PC-9 (cell line): ENCODE results near the gene SMAD1. TPM values are rescaled to one million over a fixed set of nuclear protein-coding genes. Genes with fewer than 3 reads are reported as not detected.

Experiments used
- BruUV-seq: library from RNA; stranded (reverse); fragments of 400-500 nt; replicated peaks from 2 replicates; lab custom pipeline; 2021; lab: Mats Ljungman, UMichigan
- CTCF ChIA-PET: fragments of 300-600 bp; sonication (Branson Sonifier 250); formaldehyde crosslinking; loops from one replicate; lab custom pipeline; 2022; ENCODE audit warnings: antibody characterized with exemption; lab: Charles Lee
- POLR2A ChIA-PET: fragments of 300-600 bp; sonication (Branson Sonifier 250); formaldehyde crosslinking; loops from one replicate; lab custom pipeline; 2022; ENCODE audit warnings: antibody characterized with exemption; ENCODE audit not compliant: unreplicated experiment; lab: Charles Lee
- DNase-seq, 2 experiments: peaks; one replicate each; pipeline versions ENCODE4 v3.0.0 to v3.0.0-alpha.2; 2015 to 2022; ENCODE audit warnings: mixed read lengths in 1 of 2
- H2AFZ ChIP-seq: fragments of 200-600 bp; sonication (generic); 2 replicates; pipeline ENCODE4 v1.8.1; 2017; ENCODE audit warnings: antibody characterized with exemption
- H3F3A ChIP-seq: fragments of 200-600 bp; sonication (generic); 2 replicates; pipeline ENCODE4 v1.8.1; 2017; ENCODE audit warnings: antibody characterized with exemption, mild to moderate bottlenecking, low read depth; ENCODE audit not compliant: insufficient read depth
- H3K27ac ChIP-seq: fragments of 200-600 bp; sonication (generic); 2 replicates; pipeline ENCODE4 v1.6.1; 2016; ENCODE audit warnings: mixed run types
- H3K27me3 ChIP-seq: fragments of 200-600 bp; sonication (generic); 2 replicates; pipeline ENCODE4 v1.6.1; 2016; ENCODE audit warnings: low read depth, mixed run types; ENCODE audit not compliant: insufficient read depth
- H3K36me3 ChIP-seq: fragments of 200-600 bp; sonication (generic); 2 replicates; pipeline ENCODE4 v1.6.1; 2016; ENCODE audit warnings: low read depth, mixed run types
- H3K4me1 ChIP-seq: fragments of 200-600 bp; sonication (generic); replicated peaks from 2 replicates; pipeline ENCODE4 v1.6.1; 2016; ENCODE audit warnings: mixed run types; ENCODE audit not compliant: insufficient read depth
- H3K4me2 ChIP-seq: fragments of 200-600 bp; sonication (generic); 2 replicates; pipeline ENCODE4 v1.6.1; 2017; ENCODE audit warnings: mixed run types
- H3K4me3 ChIP-seq: fragments of 200-600 bp; sonication (generic); 2 replicates; pipeline ENCODE4 v1.6.1; 2016; ENCODE audit warnings: mixed run types
- H3K79me2 ChIP-seq: fragments of 200-600 bp; sonication (generic); 2 replicates; pipeline ENCODE4 v1.6.1; 2017; ENCODE audit warnings: low read depth, mixed run types
- H3K9me2 ChIP-seq: fragments of 200-600 bp; sonication (generic); 2 replicates; pipeline ENCODE4 v1.8.1; 2017; ENCODE audit warnings: mild to moderate bottlenecking; ENCODE audit not compliant: insufficient read depth
- H3K9me3 ChIP-seq: fragments of 200-600 bp; sonication (generic); 2 replicates; pipeline ENCODE4 v1.8.1; 2016; ENCODE audit warnings: low read depth; ENCODE audit not compliant: insufficient read depth
- H4K20me1 ChIP-seq: fragments of 200-600 bp; sonication (generic); 2 replicates; pipeline ENCODE4 v1.8.1; 2017; ENCODE audit not compliant: insufficient read depth
- CTCF ChIP-seq: fragments of 200-600 bp; sonication (generic); conservative IDR thresholded peaks from 2 replicates; pipeline ENCODE4 v1.6.1; 2017; ENCODE audit warnings: mixed run types, antibody characterized with exemption, mild to moderate bottlenecking, moderate library complexity
- EZH2 ChIP-seq: fragments of 200-600 bp; sonication (generic); IDR thresholded peaks from 2 replicates; pipeline ENCODE4 v1.8.0; 2017; ENCODE audit warnings: antibody characterized with exemption, low read depth
- intact Hi-C: fragments of 100-400 bp; cut with micrococcal nuclease; formaldehyde crosslinking; loops from one replicate; pipeline ENCODE4 v1.10.0; 2022; ENCODE audit not compliant: unreplicated experiment
- total RNA-seq: library from RNA; stranded (reverse); gene quantifications from 2 replicates; pipeline ENCODE4 v1.2.3, GENCODE V29; 2021

The SMAD1 gene
- total RNA-seq, 1 experiment from 2014 or later, result 15.1 TPM

GRCh38 chr4:145551660-145552059 lies 70.0 kb downstream of the SMAD1 start:
- no peaks in the 10 kb centered on the region for H3K27me3 ChIP-seq
- ChIA-PET POLR2A (interaction anchor here (0.7 kb wide), 1 partner anchor 453 kb away, joined by 6 read pairs; no protein-coding TSS in a partner anchor), CTCF (no interaction called here)
- no TSS peak for BruUV-seq
- no peak overlapping the region for H2AFZ ChIP-seq
- peaks cover 13% of the 10 kb centered on the region; the same call in 1 of the 2 replicates for H3F3A ChIP-seq
- peaks cover 16% of the 10 kb centered on the region for H3K4me1 ChIP-seq
- no peaks in the 10 kb centered on the region for H3K9me2 ChIP-seq
- DNase-seq, result no peak
- no peaks in the 10 kb centered on the region for H3K9me3 ChIP-seq
- TF ChIP-seq EZH2, result no peak
- TF ChIP-seq CTCF, result no peak
- H3K36me3 ChIP-seq, result peaks cover 5% of the 10 kb centered on the region; the same call in 1 of the 2 replicates
- H3K4me2 ChIP-seq, result no peak overlapping the region
- no peaks in the 10 kb centered on the region for H3K79me2 ChIP-seq
- no peak overlapping the region for H3K4me3 ChIP-seq
- intact Hi-C loops, result no loop called here
- no peaks in the 10 kb centered on the region for H4K20me1 ChIP-seq
- H3K27ac ChIP-seq, result no peak overlapping the region

DNA sequence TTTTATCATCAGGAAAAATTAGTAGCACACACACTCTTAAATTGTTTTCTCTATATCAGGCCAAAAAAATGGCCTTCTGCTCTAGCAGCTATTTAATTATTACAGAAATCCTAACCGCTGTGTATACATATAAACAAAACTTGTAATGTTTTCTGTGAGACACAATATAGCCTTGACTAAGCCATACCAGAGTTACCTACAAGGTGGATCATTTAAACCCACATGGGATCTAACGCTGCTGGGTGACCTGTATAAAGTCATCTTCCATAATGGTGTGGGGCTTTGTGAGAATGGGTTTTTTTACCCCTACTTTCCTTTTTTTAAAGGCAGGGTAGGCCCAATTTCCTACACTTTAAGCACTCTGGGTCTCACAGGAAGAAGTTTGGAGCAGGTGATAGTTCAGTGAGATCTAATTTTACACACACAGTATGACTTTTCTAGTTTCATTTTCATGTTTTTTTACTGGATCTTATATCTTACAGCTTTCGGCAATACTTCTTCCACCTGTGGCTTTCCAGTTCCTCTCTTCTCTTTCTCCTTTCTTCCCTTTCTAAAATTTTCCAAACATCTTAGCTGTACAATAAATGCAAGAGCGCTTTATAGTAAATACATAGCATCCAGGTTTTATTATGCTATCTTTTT lies 70.6 kb downstream of the SMAD1 start:
- Histone ChIP-seq H3K4me2 (no peak overlapping the region), H3K9me3 (no peaks in the 10 kb centered on the region), H3K27ac (no peak overlapping the region), H3K4me1 (peaks cover 15% of the 10 kb centered on the region), H3K4me3 (no peak overlapping the region), H3K36me3 (no peaks in the 10 kb centered on the region), H3K27me3 (no peaks in the 10 kb centered on the region), H3F3A (peaks cover 13% of the 10 kb centered on the region; the same call in 1 of the 2 replicates), H3K9me2 (no peaks in the 10 kb centered on the region), H2AFZ (no peak overlapping the region), H3K79me2 (no peaks in the 10 kb centered on the region), H4K20me1 (no peaks in the 10 kb centered on the region)
- intact Hi-C loops, result no loop called here
- no peak for TF ChIP-seq EZH2
- TF ChIP-seq CTCF, result no peak
- no TSS peak for BruUV-seq
- POLR2A ChIA-PET, result no interaction called here
- no peak for DNase-seq
- CTCF ChIA-PET, result no interaction called here

DNA sequence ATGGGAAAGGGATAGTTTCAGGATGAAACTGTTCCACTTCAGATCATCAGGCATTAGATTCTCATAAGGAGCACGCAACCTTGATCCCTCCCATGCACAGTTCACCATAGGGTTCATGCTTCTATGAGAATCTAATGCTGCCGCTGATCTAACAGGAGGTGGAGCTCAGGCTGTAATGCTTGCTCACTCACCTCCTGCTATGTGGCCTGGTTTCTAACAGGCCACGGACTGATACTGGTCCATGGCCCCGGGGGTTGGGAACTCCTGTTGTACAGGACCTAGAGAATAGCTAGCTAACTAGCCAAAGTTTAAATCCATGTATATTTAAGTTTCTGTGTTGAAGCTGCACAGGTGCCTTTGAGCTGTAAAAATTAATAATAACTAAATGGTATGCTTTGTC lies 71.7 kb downstream of the SMAD1 start:
- intact Hi-C loops, result no loop called here
- Histone ChIP-seq H3K79me2 (no peaks in the 10 kb centered on the region), H3F3A (peaks cover 13% of the 10 kb centered on the region; the same call in 1 of the 2 replicates), H3K36me3 (no peaks in the 10 kb centered on the region), H3K27me3 (no peaks in the 10 kb centered on the region), H3K4me2 (no peak overlapping the region), H4K20me1 (no peaks in the 10 kb centered on the region), H3K4me1 (peaks cover 15% of the 10 kb centered on the region), H3K27ac (no peak overlapping the region), H3K9me2 (no peaks in the 10 kb centered on the region), H2AFZ (no peak overlapping the region), H3K9me3 (no peaks in the 10 kb centered on the region), H3K4me3 (no peak overlapping the region)
- no TSS peak for BruUV-seq
- POLR2A ChIA-PET, result no interaction called here
- no peak for DNase-seq
- CTCF ChIA-PET, result no interaction called here
- no peak for TF ChIP-seq CTCF
- no peak for TF ChIP-seq EZH2
